Lung (tissue), 12 donors: Measurements from ENCODE around the gene NR2E1. TPM values are rescaled to one million over a fixed set of nuclear protein-coding genes. Genes with fewer than 3 reads are reported as not detected.

Source experiments
- ATAC-seq: fragments of 200-7000 bp; cut with Tn5 transposase; one replicate; pipeline ENCODE4 v1.9.1; 2020; ENCODE audit warnings: moderate number of reproducible peaks; ENCODE audit not compliant: insufficient read depth, low FRiP score
- DNase-seq, 3 donors: peaks; one replicate each; pipeline ENCODE4 v3.0.0-alpha.2; 2013 to 2017
- H3K27ac ChIP-seq, 2 donors: one replicate each; pipeline ENCODE4 v1.5.1; 2013; ENCODE audit warnings: mild to moderate bottlenecking in 2 of 2, moderate library complexity in 2 of 2, control low read depth in 1 of 2, inconsistent platforms in 1 of 2, low read depth in 1 of 2, low read length in 1 of 2
- H3K27me3 ChIP-seq, 3 donors: one replicate each; pipeline ENCODE4 v1.5.1; 2013; ENCODE audit warnings: low read length in 2 of 3; ENCODE audit not compliant: control insufficient read depth in 3 of 3, insufficient read depth in 3 of 3
- H3K36me3 ChIP-seq, 4 donors: one replicate each; pipeline ENCODE4 v1.5.1; 2013; ENCODE audit warnings: low read length in 4 of 4, mild to moderate bottlenecking in 1 of 4, moderate library complexity in 1 of 4; ENCODE audit not compliant: control insufficient read depth in 4 of 4, insufficient read depth in 4 of 4
- H3K4me1 ChIP-seq, 5 donors: one replicate each; pipeline ENCODE4 v1.5.1; 2013; ENCODE audit warnings: low read length in 5 of 5, mild to moderate bottlenecking in 2 of 5, moderate library complexity in 1 of 5; ENCODE audit not compliant: control insufficient read depth in 5 of 5, insufficient read depth in 5 of 5
- H3K4me3 ChIP-seq: one replicate; pipeline ENCODE4 v1.5.1; 2013; ENCODE audit warnings: mild to moderate bottlenecking, control low read depth, moderate library complexity
- H3K9ac ChIP-seq, 2 donors: one replicate each; pipeline ENCODE4 v1.5.1; 2013; ENCODE audit warnings: low read length in 2 of 2, control low read depth in 1 of 2; ENCODE audit not compliant: insufficient read depth in 1 of 2
- H3K9me3 ChIP-seq, 4 donors: one replicate each; pipeline ENCODE4 v1.5.1; 2013; ENCODE audit warnings: low read length in 3 of 4, mild to moderate bottlenecking in 1 of 4, moderate library complexity in 1 of 4; ENCODE audit not compliant: control insufficient read depth in 4 of 4, insufficient read depth in 3 of 4
- CTCF ChIP-seq: IDR thresholded peaks from 2 replicates; pipeline ENCODE4 v1.5.1; 2012; ENCODE audit warnings: mild to moderate bottlenecking; ENCODE audit errors: control extremely low read depth, extremely low read depth
- WGBS, 2 donors: extraction: QIAGEN DNeasy Blood & Tissue Kit; methylation state at CpG; one replicate each; pipeline ENCODE4 v1.1.7; 2013; 5-methylcytosine and 5-hydroxymethylcytosine counted together
- polyA plus RNA-seq, 2 donors: library from polyadenylated mRNA; stranded (reverse); fragments of 200-250 nt; gene quantifications; one replicate each; pipeline ENCODE4 v1.2.1, GENCODE V29; 2013
- total RNA-seq, 2 donors: library from RNA; depleted of rRNA in 1 of 2; stranded (reverse); fragments of >200 nt in 1 of 2; gene quantifications; one replicate each; pipeline ENCODE4 v1.2.1, GENCODE V29; 2014 to 2021
- donor health status: control.
- donor health status: control.
- donor health status: Bipolar disorder and iron deficiency.
- donor health status: healthy.
- donor health status: DM: yes; HTN: yes; CAD: no.

Gene NR2E1
- total and polyA plus RNA-seq, 4 donors, result 0.01 TPM; not detected in 3

DNA sequence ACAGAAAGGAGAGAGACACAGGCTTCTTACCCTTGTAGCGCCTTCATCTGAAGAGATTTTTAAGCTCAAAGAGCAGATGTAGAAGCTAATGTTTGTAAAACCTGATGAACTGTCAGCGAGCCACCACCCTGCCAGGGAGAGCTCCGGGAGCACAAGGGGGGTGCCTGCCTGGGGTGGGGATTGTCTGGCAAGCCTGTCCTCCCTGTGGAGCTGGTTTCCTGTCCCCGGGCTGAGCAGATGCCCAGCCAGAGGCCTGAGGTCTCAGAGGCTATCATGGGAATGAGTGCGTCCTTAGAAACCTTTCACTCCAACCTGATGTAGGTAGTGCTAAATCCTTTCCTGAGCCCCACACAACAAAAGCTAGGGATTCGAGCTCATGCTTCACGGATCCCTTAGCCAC lies 41.9 kb upstream of the NR2E1 start:
- Histone ChIP-seq H3K4me3 (no peak overlapping the region), H3K9ac (no peak overlapping the region), H3K4me1 (peaks cover 0 to 8% (median 3%) of the 10 kb centered on the region in 5 donors), H3K9me3 (no peaks in the 10 kb centered on the region), H3K27me3 (peaks cover 7 to 89% (median 77%) of the 10 kb centered on the region in 3 donors), H3K36me3 (no peaks in the 10 kb centered on the region), H3K27ac (no peak overlapping the region)
- ATAC-seq, result no peak
- TF ChIP-seq CTCF, result no peak
- WGBS, 2 donors, result 21 to 24% methylated on average over 7 of the region's 7 CpGs
- no peak for DNase-seq

DNA sequence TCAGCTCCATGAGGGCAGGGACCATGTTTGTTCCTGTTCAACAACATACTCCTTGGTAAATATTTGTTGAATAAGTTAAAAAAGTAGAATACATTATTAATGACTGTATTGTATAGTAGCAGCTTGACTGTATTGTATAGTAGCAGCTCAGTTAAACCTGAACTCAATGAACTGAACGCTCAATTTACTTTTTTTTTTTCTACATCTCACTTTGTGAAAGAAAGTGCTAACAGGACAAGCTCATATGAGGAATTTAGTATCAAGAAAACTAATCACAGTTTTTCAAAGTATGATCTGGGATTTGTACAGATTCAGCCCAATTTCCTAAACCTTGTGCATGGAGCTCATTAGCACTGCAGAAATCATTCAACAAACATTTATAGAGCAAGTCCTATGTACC lies 38.8 kb upstream of the NR2E1 start:
- Histone ChIP-seq H3K36me3 (no peaks in the 10 kb centered on the region), H3K4me3 (no peak overlapping the region), H3K27me3 (peaks cover under 1 to 58% (median 55%) of the 10 kb centered on the region in 3 donors), H3K9ac (no peak overlapping the region), H3K9me3 (no peaks in the 10 kb centered on the region), H3K4me1 (peaks cover 0 to 3% (median 0%) of the 10 kb centered on the region in 5 donors), H3K27ac (no peak overlapping the region)
- 88 to 94% methylated on average over 1 of the region's 1 CpG for WGBS, 2 donors
- no peak for TF ChIP-seq CTCF
- ATAC-seq, result no peak
- no peak for DNase-seq

DNA sequence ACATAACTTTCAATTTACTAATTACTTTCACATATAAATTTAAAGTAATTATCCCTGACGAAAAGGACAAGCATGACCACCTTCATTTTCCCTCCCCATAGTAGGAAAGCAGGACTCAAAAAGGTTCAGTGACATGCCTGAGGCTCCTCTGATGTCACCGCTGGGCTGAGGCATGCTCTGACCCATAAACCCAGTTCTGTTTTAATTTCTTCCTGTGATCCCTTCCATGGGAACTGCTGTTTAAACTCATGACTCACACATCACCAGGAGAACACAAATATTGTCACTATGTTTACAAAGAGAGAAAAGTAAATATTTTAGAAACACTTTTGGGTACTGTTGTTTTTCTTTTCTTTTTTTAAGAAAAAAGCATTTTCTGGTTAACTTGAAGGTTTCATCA lies 38.0 kb upstream of the NR2E1 start:
- no peak overlapping the region for H3K4me3 ChIP-seq
- H3K27ac ChIP-seq, result no peak overlapping the region
- no peaks in the 10 kb centered on the region for H3K9me3 ChIP-seq
- H3K27me3 ChIP-seq, result peaks cover 0 to 53% (median 50%) of the 10 kb centered on the region in 3 donors
- no peak for DNase-seq
- no peaks in the 10 kb centered on the region for H3K36me3 ChIP-seq
- WGBS, 2 donors, result 73 to 78% methylated on average over 2 of the region's 2 CpGs
- no peak for ATAC-seq
- no peak overlapping the region for H3K9ac ChIP-seq
- TF ChIP-seq CTCF, result no peak
- H3K4me1 ChIP-seq, result peaks cover 0 to 3% (median 0%) of the 10 kb centered on the region in 5 donors

DNA sequence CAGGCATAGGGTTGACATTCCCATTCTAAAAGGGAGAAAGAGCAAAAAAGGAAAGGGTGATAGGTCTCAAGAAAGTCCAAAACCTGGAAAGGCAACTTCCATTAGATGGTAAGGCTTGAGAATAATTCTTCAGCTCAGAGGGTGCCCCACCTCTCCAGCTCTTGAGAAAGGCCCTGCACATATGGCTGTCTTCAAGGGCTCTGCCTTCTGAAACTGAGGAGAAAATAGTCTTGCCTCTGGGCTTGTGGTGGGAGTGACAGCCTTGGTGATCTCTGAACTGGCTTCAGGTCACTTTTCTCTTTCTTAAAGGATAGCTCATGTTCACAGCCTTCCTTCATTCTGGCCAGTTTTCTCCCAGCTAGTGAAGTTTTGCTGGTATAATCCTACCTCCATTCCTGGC lies 35.6 kb upstream of the NR2E1 start:
- Histone ChIP-seq H3K9ac (no peak overlapping the region), H3K36me3 (no peaks in the 10 kb centered on the region), H3K27me3 (peaks cover 0 to 46% (median 27%) of the 10 kb centered on the region in 3 donors), H3K9me3 (no peaks in the 10 kb centered on the region), H3K4me1 (peaks cover 0 to 13% (median 3%) of the 10 kb centered on the region in 5 donors), H3K4me3 (no peak overlapping the region), H3K27ac (no peak overlapping the region)
- TF ChIP-seq CTCF, result no peak
- no peak for ATAC-seq
- no peak for DNase-seq
